Measurements from ENCODE around the gene CD52. TPM values are rescaled to one million over a fixed set of nuclear protein-coding genes. Genes with fewer than 3 reads are reported as not detected.

CD52 gene
- total and polyA plus RNA-seq, 2 donors (not counting 3 experiments of a cell fraction or from before 2014, with no cell fraction given) = not detected

GRCh38 chr1:26306290-26307229, 11.2 kb upstream of the CD52 start, which contains the start of gene UBXN11:
TSS of gene UBXN11 (minus strand) at chr1:26306636. CDS start at chr1:26302883, 3,753 bp downstream.
- peak within 1 kb of the TSS; percentile 67 for H3K9ac ChIP-seq (replicated peaks; ENCODE audit: extremely low read depth, insufficient read depth, low read length)
- no peaks in the 10 kb centered on the region for H3K79me2 ChIP-seq (ENCODE audit: control insufficient read depth, insufficient read depth, low read length)
- peak; percentile 95 for DNase-seq (ENCODE audit: low read depth, low spot score)
- peak; percentile 95 for FAIRE-seq
- intact Hi-C loops (cut with micrococcal nuclease) (loop anchor here (1.0 kb wide), 1 partner anchor 26 kb away; the partner anchor contains the start of gene SH3BGRL3), dilution Hi-C loops (cut with MboI; ENCODE audit: extremely low pct_ligation_motif_present, low sequenced_read_pairs) (no loop called here)
- H3K27me3 ChIP-seq (ENCODE audit: control insufficient read depth in 2 of 2, insufficient read depth in 2 of 2, low read length in 2 of 2) = no peaks in the 10 kb centered on the region
- peak within 1 kb of the TSS; percentile 75 for H3K4me2 ChIP-seq (ENCODE audit: insufficient read depth, low read length)
- H2AFZ ChIP-seq (ENCODE audit: low read depth, low read length) = peak within 1 kb of the TSS; percentile 73
- no peaks in the 10 kb centered on the region for H3K9me1 ChIP-seq (replicated peaks; ENCODE audit: control insufficient read depth, extremely low read depth, insufficient read depth, low read length)
- H3K4me3 ChIP-seq (replicated peaks in 1 of 3; ENCODE audit: insufficient read depth in 1 of 3, low read depth in 1 of 3, low read length in 3 of 3) = peak within 1 kb of the TSS; percentile 11 to 81 (median 62)
- peak within 1 kb of the TSS; percentile 9 for H3K27ac ChIP-seq (ENCODE audit: insufficient read depth, low read depth, low read length)
- no peaks in the 10 kb centered on the region for H3K9me3 ChIP-seq (replicated peaks; ENCODE audit: control insufficient read depth, insufficient read depth, low read length)
- BruUV-seq (replicated peaks) = no TSS peak
- TF ChIP-seq EZH2 (IDR thresholded peaks at IDR 0.05; ENCODE audit: borderline replicate concordance, low read depth, low read length, severe bottlenecking) (no peak), MYC (IDR thresholded peaks at IDR 0.05; ENCODE audit: low read depth, low read length) (no peak), JUN (IDR thresholded peaks at IDR 0.05; ENCODE audit: borderline replicate concordance, insufficient read depth, insufficient read length, low read depth) (no peak), FOS (IDR thresholded peaks at IDR 0.05; ENCODE audit: borderline replicate concordance, insufficient read depth, low read length) (no peak), POLR2A (IDR thresholded peaks at IDR 0.05; ENCODE audit: low read depth, low read length) (no peak), CTCF (IDR thresholded peaks at IDR 0.05; ENCODE audit: extremely low read depth in 1 of 2, insufficient read depth in 1 of 2, low read depth in 1 of 2, low read length in 2 of 2) (no peak), GATA2 (IDR thresholded peaks at IDR 0.05; ENCODE audit: insufficient read depth, insufficient read length, low read depth, low read length) (no peak), MAX (IDR thresholded peaks at IDR 0.05; ENCODE audit: insufficient read depth, insufficient read length) (no peak), POLR2AphosphoS5 (IDR thresholded peaks at IDR 0.05; ENCODE audit: insufficient read depth, low read depth, low read length) (no peak)
- H3K36me3 ChIP-seq (ENCODE audit: control insufficient read depth in 2 of 2, extremely low read depth in 1 of 2, insufficient read depth in 2 of 2, low read length in 2 of 2) = no peaks in the 10 kb centered on the region
- ChIA-PET POLR2A (interaction anchor here (1.3 kb wide), 1 partner anchor 27 kb away, joined by 3 read pairs; the partner anchor contains the start of gene SH3BGRL3), CTCF (interaction anchor here (0.7 to 1.6 kb wide), 4 partner anchors 22 to 162 kb away, joined by 3 to 7 read pairs (median 4); partner anchors contain the start of gene SH3BGRL3)
- H3K4me1 ChIP-seq (ENCODE audit: control insufficient read depth, extremely low read depth, insufficient read depth, low read length) = peaks cover 10% of the 10 kb centered on the region
- H4K20me1 ChIP-seq (replicated peaks; ENCODE audit: control insufficient read depth, extremely low read depth, insufficient read depth, low read length) = no peaks in the 10 kb centered on the region
